K562 (cell line): ENCODE measurements around the gene ZDHHC5. TPM values are rescaled to one million over a fixed set of nuclear protein-coding genes. Genes with fewer than 3 reads are reported as not detected.
A peak's percentile ranks its signal among the peaks of the same experiment; 100 is the strongest.

ENCODE experiments used
- ATAC-seq: fragments of 200-7000 bp; cut with Tn5 transposase; 3 replicates; pipeline ENCODE4 v1.9.1; 2020; ENCODE audit warnings: moderate library complexity
- BruUV-seq: library from RNA; stranded (reverse); fragments of 400-500 nt; replicated peaks from 2 replicates; lab custom pipeline; 2021; lab: Mats Ljungman, UMichigan
- CTCF ChIA-PET: fragments of 300-600 bp; formaldehyde crosslinking; extraction: SDS; loops from one replicate; lab custom pipeline; 2021; ENCODE audit warnings: low intra/inter-chr PET ratio; lab: Yijun Ruan, JAX
- POLR2A ChIA-PET: fragments of 300-600, 350-650 bp; sonication (Branson Sonifier 250); formaldehyde crosslinking; extraction: SDS; loops from one replicate; lab custom pipeline; 2021; ENCODE audit warnings: antibody characterized with exemption, inconsistent platforms; lab: Yijun Ruan, JAX
- DNase-seq, 4 experiments: peaks; one replicate each; pipeline versions ENCODE4 v3.0.0 to v3.0.0-alpha.2; 2011 to 2018; ENCODE audit warnings: low spot score in 3 of 4, mixed read lengths in 3 of 4; ENCODE audit errors: extremely low read depth in 1 of 4
- FAIRE-seq: peaks from 2 replicates; lab custom pipeline; 2011; peaks lifted over from hg19 to GRCh38; lab: Jason Lieb, UNC
- H2AFZ ChIP-seq: 2 replicates; pipeline ENCODE4 v1.6.0; 2011; ENCODE audit warnings: low read depth, low read length, control low read depth, inconsistent platforms
- H3K27ac ChIP-seq: fragments of 200-600 bp; 3 replicates; pipeline ENCODE4 v1.8.0; 2011; ENCODE audit warnings: low read depth, mild to moderate bottlenecking, control low read depth, inconsistent platforms, low read length, moderate library complexity, mixed read lengths; ENCODE audit errors: extremely low read depth
- H3K27me3 ChIP-seq, 2 experiments: fragments of 300-600 bp in 1 of 2; 2 replicates in 1 of 2; 3 replicates in 1 of 2; pipeline versions ENCODE4 v1.6.0 to v1.8.0; 2011; ENCODE audit warnings: inconsistent platforms in 2 of 2, low read length in 2 of 2, mild to moderate bottlenecking in 1 of 2, mixed read lengths in 1 of 2, moderate library complexity in 1 of 2; ENCODE audit not compliant: control insufficient read depth in 2 of 2, insufficient read depth in 2 of 2
- H3K36me3 ChIP-seq: fragments of 300-600 bp; 3 replicates; pipeline ENCODE4 v1.8.0; 2011; ENCODE audit warnings: mild to moderate bottlenecking, low read length, inconsistent platforms; ENCODE audit not compliant: control insufficient read depth, insufficient read depth
- H3K4me1 ChIP-seq, 2 experiments: fragments of 200-600 bp in 1 of 2; replicated peaks in 1 of 2; 2 replicates in 1 of 2; 3 replicates in 1 of 2; pipeline versions ENCODE4 v1.5.1 to v1.8.0; 2011; ENCODE audit warnings: inconsistent platforms in 2 of 2, low read length in 2 of 2, mild to moderate bottlenecking in 1 of 2, mixed read lengths in 1 of 2, moderate library complexity in 1 of 2; ENCODE audit not compliant: control insufficient read depth in 2 of 2, insufficient read depth in 2 of 2
- H3K4me2 ChIP-seq: 2 replicates; pipeline ENCODE4 v1.6.1; 2011; ENCODE audit warnings: low read length, control low read depth, inconsistent platforms, mixed read lengths; ENCODE audit not compliant: insufficient read depth
- H3K4me3 ChIP-seq: fragments of 200-600 bp; sonication (generic), shearing (Covaris generic); 2 replicates; pipeline ENCODE4 v1.5.1; 2016; ENCODE audit warnings: control low read depth, inconsistent platforms
- H3K79me2 ChIP-seq: fragments of 200-600 bp; 3 replicates; pipeline ENCODE4 v1.8.0; 2011; ENCODE audit warnings: low read length, inconsistent platforms; ENCODE audit not compliant: control insufficient read depth, insufficient read depth
- H3K9ac ChIP-seq, 2 experiments: 2 replicates each; pipeline versions ENCODE4 v1.6.0 to v1.6.1; 2011; ENCODE audit warnings: low read depth in 2 of 2, low read length in 2 of 2, control low read depth in 1 of 2, inconsistent platforms in 1 of 2, mild to moderate bottlenecking in 1 of 2, mixed read lengths in 1 of 2; ENCODE audit not compliant: insufficient read depth in 1 of 2
- H3K9me1 ChIP-seq: one replicate; pipeline ENCODE4 v1.6.0; 2011; ENCODE audit warnings: inconsistent platforms, mild to moderate bottlenecking, low read length, moderate library complexity; ENCODE audit not compliant: control insufficient read depth, insufficient read depth
- H3K9me3 ChIP-seq: replicated peaks from 2 replicates; pipeline ENCODE4 v1.5.1; 2011; ENCODE audit warnings: low read depth, low read length, inconsistent platforms; ENCODE audit not compliant: control insufficient read depth, insufficient read depth
- H4K20me1 ChIP-seq: replicated peaks from 2 replicates; pipeline ENCODE4 v1.6.1; 2011; ENCODE audit warnings: low read length, inconsistent platforms, mixed read lengths; ENCODE audit not compliant: control insufficient read depth, insufficient read depth
- DPF2 ChIP-seq: fragments of 450-650 bp; IDR thresholded peaks from 2 replicates; pipeline ENCODE4 v1.6.1; 2016
- PML ChIP-seq: IDR thresholded peaks from 2 replicates; pipeline ENCODE4 v1.6.1; 2012; ENCODE audit warnings: low read length, inconsistent platforms
- SMC3 ChIP-seq: conservative IDR thresholded peaks from 2 replicates; pipeline ENCODE4 v1.6.1; 2011; ENCODE audit warnings: low read depth, low read length, improper control_type of control experiment; ENCODE audit not compliant: insufficient read depth
- SRSF1 ChIP-seq: fragments of 200-400 bp; formaldehyde crosslinking; IDR thresholded peaks from 2 replicates; pipeline ENCODE4 v1.6.1; 2017; ENCODE audit warnings: mild to moderate bottlenecking, low read depth, low read length, moderate library complexity
- SUPT5H ChIP-seq: fragments of 450-650 bp; IDR thresholded peaks from 2 replicates; pipeline ENCODE4 v1.6.1; 2016
- WGBS: fragments of 100-300 bp; shearing (Covaris generic); methylation state at CpG from one replicate; pipeline ENCODE4 v1.1.6; 2016; ENCODE audit warnings: low coverage, mixed read lengths; ENCODE audit not compliant: insufficient coverage; ENCODE audit errors: missing lambda C conversion rate; 5-methylcytosine and 5-hydroxymethylcytosine counted together
- in situ Hi-C: fragments of 300-500 bp; cut with MboI; formaldehyde crosslinking; loops from 4 replicates; pipeline ENCODE4 v1.15.0; 2018; ENCODE audit warnings: inconsistent platforms, mixed read lengths
- intact Hi-C: fragments of 100-400 bp; cut with micrococcal nuclease; formaldehyde crosslinking; loops from 2 replicates; pipeline ENCODE4 v1.14.2; 2022
- polyA plus RNA-seq, 8 experiments: library from polyadenylated mRNA; depleted of rRNA in 4 of 8; stranded (reverse) in 5 of 8; unstranded in 3 of 8; fragments of >200 nt; fragmentation: Nextera tagmentation in 2 of 8; fragmentation: Illumina TruSeq in 1 of 8; extraction: Ambion mirVana in 2 of 8; extraction: Trizol in 1 of 8; gene quantifications; 2 replicates each; pipeline versions ENCODE4 v1.2.1 to v1.2.3, GENCODE V29; 2011 to 2014; ENCODE audit warnings: inconsistent platforms in 1 of 8, missing spikeins in 1 of 8
- total RNA-seq, 7 experiments: library from RNA; depleted of rRNA in 6 of 7; stranded (reverse); fragments of >200 nt in 6 of 7; fragmentation: Illumina TruSeq in 2 of 7; extraction: Trizol in 2 of 7; gene quantifications; 2 replicates each; pipeline versions ENCODE4 v1.2.1 to v1.2.3, GENCODE V29; 2011 to 2021; ENCODE audit warnings: low replicate concordance in 1 of 7
- TF ChIP-seq, protein P1 (sequence below), 2 experiments: fragments of 450-650 bp; IDR thresholded peaks; 2 replicates each; pipeline ENCODE4 v1.6.1; 2018; ENCODE audit warnings: mild to moderate bottlenecking in 2 of 2, low read depth in 1 of 2; ENCODE audit not compliant: partially characterized antibody in 2 of 2
- TF ChIP-seq, protein P2 (sequence below): sonication (generic); formaldehyde crosslinking; IDR thresholded peaks from 2 replicates; pipeline ENCODE4 v1.8.1; 2022; ENCODE audit warnings: missing genetic modification reagents

The ZDHHC5 gene
- total and polyA plus RNA-seq, 9 of the 15 experiments (the other 6 are each of a cell fraction or from before 2014, with no cell fraction given) = 3.8 to 64.2 (median 35.9) TPM

DNA sequence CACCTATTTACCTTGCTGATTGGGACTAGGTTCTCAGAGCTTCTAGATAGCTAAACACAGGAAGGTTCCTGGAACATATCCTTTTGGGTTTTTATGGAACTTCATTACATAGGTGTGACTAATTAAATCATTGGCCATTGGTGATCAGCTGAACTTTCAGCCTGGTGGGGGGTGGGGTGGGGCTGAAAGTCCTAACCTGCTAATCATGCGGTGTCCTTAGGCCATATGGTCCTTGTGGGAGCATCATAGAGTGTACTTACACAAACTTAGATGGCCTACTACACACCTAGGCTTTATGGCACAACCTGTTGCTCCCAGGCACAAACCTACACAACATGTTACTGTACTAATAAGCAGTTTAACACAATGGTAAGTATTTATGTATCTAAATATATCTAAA is 64.7 kb downstream of the ZDHHC5 start:
- no TSS peak for BruUV-seq
- DNase-seq (no peak), FAIRE-seq (no peak), ATAC-seq (0 out of 3 replicates have a peak, but pooled peaks have one; percentile 13)
- Histone ChIP-seq H3K4me3 (no peak overlapping the region), H3K4me1 (peaks cover 15 to 17% of the 10 kb centered on the region in 2 experiments), H3K27ac (peak overlapping the region; percentile 8; the same call in 1 of the 3 replicates), H3K36me3 (peaks cover 70% of the 10 kb centered on the region), H3K4me2 (no peak overlapping the region), H3K27me3 (no peaks in the 10 kb centered on the region), H3K9ac (no peak overlapping the region), H3K9me3 (no peaks in the 10 kb centered on the region), H2AFZ (no peak overlapping the region), H4K20me1 (peaks cover 7% of the 10 kb centered on the region), H3K9me1 (no peaks in the 10 kb centered on the region), H3K79me2 (peaks cover 95% of the 10 kb centered on the region)
- ChIA-PET POLR2A (interaction anchor here (0.6 to 1.9 kb wide), 7 partner anchors 9 to 387 kb away, joined by 3 to 7 read pairs (median 4); partner anchors contain the start of gene SELENOH), CTCF (no interaction called here)
- 64% methylated on average over 1 of the region's 1 CpG for WGBS
- intact Hi-C loops = no loop called here
- TF ChIP-seq PML (no peak), SRSF1 (no peak), SMC3 (no peak), DPF2 (no peak), SUPT5H (no peak)
- TF ChIP-seq, protein P1, sequence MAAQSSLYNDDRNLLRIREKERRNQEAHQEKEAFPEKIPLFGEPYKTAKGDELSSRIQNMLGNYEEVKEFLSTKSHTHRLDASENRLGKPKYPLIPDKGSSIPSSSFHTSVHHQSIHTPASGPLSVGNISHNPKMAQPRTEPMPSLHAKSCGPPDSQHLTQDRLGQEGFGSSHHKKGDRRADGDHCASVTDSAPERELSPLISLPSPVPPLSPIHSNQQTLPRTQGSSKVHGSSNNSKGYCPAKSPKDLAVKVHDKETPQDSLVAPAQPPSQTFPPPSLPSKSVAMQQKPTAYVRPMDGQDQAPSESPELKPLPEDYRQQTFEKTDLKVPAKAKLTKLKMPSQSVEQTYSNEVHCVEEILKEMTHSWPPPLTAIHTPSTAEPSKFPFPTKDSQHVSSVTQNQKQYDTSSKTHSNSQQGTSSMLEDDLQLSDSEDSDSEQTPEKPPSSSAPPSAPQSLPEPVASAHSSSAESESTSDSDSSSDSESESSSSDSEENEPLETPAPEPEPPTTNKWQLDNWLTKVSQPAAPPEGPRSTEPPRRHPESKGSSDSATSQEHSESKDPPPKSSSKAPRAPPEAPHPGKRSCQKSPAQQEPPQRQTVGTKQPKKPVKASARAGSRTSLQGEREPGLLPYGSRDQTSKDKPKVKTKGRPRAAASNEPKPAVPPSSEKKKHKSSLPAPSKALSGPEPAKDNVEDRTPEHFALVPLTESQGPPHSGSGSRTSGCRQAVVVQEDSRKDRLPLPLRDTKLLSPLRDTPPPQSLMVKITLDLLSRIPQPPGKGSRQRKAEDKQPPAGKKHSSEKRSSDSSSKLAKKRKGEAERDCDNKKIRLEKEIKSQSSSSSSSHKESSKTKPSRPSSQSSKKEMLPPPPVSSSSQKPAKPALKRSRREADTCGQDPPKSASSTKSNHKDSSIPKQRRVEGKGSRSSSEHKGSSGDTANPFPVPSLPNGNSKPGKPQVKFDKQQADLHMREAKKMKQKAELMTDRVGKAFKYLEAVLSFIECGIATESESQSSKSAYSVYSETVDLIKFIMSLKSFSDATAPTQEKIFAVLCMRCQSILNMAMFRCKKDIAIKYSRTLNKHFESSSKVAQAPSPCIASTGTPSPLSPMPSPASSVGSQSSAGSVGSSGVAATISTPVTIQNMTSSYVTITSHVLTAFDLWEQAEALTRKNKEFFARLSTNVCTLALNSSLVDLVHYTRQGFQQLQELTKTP (IDR thresholded peaks at IDR 0.05; ENCODE audit: low read depth in 1 of 2, partially characterized antibody in 2 of 2) = no peak
- TF ChIP-seq, protein P2, sequence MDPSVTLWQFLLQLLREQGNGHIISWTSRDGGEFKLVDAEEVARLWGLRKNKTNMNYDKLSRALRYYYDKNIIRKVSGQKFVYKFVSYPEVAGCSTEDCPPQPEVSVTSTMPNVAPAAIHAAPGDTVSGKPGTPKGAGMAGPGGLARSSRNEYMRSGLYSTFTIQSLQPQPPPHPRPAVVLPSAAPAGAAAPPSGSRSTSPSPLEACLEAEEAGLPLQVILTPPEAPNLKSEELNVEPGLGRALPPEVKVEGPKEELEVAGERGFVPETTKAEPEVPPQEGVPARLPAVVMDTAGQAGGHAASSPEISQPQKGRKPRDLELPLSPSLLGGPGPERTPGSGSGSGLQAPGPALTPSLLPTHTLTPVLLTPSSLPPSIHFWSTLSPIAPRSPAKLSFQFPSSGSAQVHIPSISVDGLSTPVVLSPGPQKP = no peak
- in situ Hi-C loops = no loop called here
